Measurements from ENCODE around the gene ROR1. TPM values are rescaled to one million over a fixed set of nuclear protein-coding genes. Genes with fewer than 3 reads are reported as not detected.

ROR1 gene
- total RNA-seq, 1 donor from 2014 or later: 11.0 TPM

DNA sequence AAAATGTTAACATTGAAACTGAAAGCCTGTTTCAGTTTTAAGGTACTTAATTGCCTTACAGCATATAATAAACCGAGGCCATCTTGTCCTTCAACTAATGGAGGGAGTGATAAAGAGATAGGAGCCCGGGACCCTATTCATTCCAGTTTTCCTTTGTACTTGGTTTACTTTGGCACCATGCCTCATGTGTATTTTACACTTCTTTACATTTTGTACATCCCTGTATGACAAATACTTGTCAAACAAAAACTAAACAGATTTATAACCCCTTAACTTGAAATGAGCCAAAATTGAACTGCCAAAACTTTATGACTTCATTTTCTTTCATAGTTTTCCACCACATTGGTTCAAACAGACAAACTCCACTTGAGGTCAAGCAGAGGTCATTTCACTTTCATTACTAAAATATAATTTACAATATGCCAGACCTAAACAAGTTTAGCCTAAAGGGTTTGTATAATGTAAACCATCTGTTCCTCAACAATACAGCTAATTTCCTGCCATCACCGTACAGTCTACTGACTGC is 398.7 kb downstream of the ROR1 start:
- DNase-seq (ENCODE audit: low read depth, low spot score): no peak
- Mint-ChIP-seq H3K27ac (ENCODE audit: unreplicated experiment) (no peak overlapping the region), H3K4me3 (no peak overlapping the region), H3K4me1 (no peaks in the 10 kb centered on the region), H3K27me3 (ENCODE audit: low read depth) (no peaks in the 10 kb centered on the region), H3K9me3 (peaks cover 2% of the 10 kb centered on the region), H3K36me3 (ENCODE audit: low read depth) (peaks cover 25% of the 10 kb centered on the region)
- TF ChIP-seq, protein P1, sequence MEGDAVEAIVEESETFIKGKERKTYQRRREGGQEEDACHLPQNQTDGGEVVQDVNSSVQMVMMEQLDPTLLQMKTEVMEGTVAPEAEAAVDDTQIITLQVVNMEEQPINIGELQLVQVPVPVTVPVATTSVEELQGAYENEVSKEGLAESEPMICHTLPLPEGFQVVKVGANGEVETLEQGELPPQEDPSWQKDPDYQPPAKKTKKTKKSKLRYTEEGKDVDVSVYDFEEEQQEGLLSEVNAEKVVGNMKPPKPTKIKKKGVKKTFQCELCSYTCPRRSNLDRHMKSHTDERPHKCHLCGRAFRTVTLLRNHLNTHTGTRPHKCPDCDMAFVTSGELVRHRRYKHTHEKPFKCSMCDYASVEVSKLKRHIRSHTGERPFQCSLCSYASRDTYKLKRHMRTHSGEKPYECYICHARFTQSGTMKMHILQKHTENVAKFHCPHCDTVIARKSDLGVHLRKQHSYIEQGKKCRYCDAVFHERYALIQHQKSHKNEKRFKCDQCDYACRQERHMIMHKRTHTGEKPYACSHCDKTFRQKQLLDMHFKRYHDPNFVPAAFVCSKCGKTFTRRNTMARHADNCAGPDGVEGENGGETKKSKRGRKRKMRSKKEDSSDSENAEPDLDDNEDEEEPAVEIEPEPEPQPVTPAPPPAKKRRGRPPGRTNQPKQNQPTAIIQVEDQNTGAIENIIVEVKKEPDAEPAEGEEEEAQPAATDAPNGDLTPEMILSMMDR (conservative IDR thresholded peaks at IDR 0.05): no peak

DNA sequence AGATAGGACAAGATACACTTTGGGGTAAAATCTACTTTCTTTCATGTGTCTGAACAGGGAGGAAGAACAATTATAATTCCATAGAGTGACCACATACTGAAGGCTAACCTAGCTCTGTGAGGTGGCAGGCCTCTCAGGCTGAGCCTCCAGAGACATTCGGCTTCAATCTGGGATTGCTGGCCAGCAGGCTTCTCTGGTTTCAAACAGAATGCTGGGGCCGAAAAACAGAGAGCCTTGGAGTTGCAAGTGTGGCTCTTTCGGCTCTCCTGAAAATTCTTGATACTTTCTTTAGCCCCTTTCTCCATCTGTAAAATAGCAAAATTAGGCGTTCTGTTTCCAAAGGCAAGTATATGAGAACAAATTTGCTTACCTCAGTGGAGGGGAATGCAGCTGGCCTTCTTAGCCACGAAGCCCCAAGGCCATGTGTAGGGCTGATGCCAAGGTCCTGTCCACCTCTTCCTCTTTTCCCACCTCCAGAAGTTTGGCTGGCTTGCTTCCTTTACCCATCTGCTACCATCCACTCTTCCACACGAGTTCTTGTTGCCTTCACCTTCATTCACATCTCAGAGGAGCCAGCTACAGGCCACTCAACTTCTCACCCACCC is 399.6 kb downstream of the ROR1 start:
- peaks cover 2% of the 10 kb centered on the region for H3K9me3 Mint-ChIP-seq
- TF ChIP-seq, protein P1 (conservative IDR thresholded peaks at IDR 0.05): no peak
- no peak overlapping the region for H3K27ac Mint-ChIP-seq (ENCODE audit: unreplicated experiment)
- peaks cover 26% of the 10 kb centered on the region for H3K36me3 Mint-ChIP-seq (ENCODE audit: low read depth)
- H3K4me1 Mint-ChIP-seq: no peaks in the 10 kb centered on the region
- H3K27me3 Mint-ChIP-seq (ENCODE audit: low read depth): no peaks in the 10 kb centered on the region
- H3K4me3 Mint-ChIP-seq: no peak overlapping the region
- no peak for DNase-seq (ENCODE audit: low read depth, low spot score)

- TF ChIP-seq, protein P1 (conservative IDR thresholded peaks at IDR 0.05): no peak
- H3K27me3 Mint-ChIP-seq (ENCODE audit: low read depth): no peaks in the 10 kb centered on the region
Measured at GRCh38 chr1:64175639-64176038, 401.8 kb downstream of the ROR1 start.

GRCh38 chr1:64176659-64177058 is 402.8 kb downstream of the ROR1 start:
- H3K4me1 Mint-ChIP-seq: no peaks in the 10 kb centered on the region
- H3K27ac Mint-ChIP-seq (ENCODE audit: unreplicated experiment): no peak overlapping the region
- H3K4me3 Mint-ChIP-seq: no peak overlapping the region
- TF ChIP-seq, protein P1 (conservative IDR thresholded peaks at IDR 0.05): no peak
- H3K27me3 Mint-ChIP-seq (ENCODE audit: low read depth): no peaks in the 10 kb centered on the region
- DNase-seq (ENCODE audit: low read depth, low spot score): no peak
- peaks cover 15% of the 10 kb centered on the region for H3K36me3 Mint-ChIP-seq (ENCODE audit: low read depth)
- H3K9me3 Mint-ChIP-seq: no peaks in the 10 kb centered on the region

More at GRCh38 chr1:64175639-64176038, 401.8 kb downstream of the ROR1 start:
- Mint-ChIP-seq H3K27ac (ENCODE audit: unreplicated experiment) (no peak overlapping the region), H3K9me3 (no peaks in the 10 kb centered on the region), H3K36me3 (ENCODE audit: low read depth) (peaks cover 18% of the 10 kb centered on the region), H3K4me3 (no peak overlapping the region), H3K4me1 (no peaks in the 10 kb centered on the region)
- DNase-seq (ENCODE audit: low read depth, low spot score): no peak

DNA sequence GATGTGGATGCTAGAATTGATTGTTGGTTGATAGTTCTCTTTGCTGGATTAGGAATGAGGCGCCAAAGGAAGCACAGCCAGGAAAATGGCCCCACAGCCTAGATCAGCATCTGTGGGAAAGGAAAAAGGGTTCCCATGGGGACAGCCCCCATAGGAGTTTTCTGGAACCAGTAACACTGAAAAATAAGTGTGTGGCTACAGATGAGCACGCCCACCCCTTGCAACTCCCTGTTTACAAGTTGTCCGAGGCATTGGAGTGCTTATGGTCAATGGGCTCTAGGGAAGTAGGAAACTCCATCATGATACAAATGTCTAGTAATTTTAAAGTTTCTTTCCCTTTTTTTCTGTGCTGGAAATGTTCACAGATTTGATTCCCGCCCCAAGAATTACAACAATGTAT is 405.8 kb downstream of the ROR1 start:
- DNase-seq (ENCODE audit: low read depth, low spot score): no peak
- Mint-ChIP-seq H3K4me1 (peaks cover 5% of the 10 kb centered on the region), H3K4me3 (no peak overlapping the region), H3K36me3 (ENCODE audit: low read depth) (peaks cover 15% of the 10 kb centered on the region), H3K9me3 (no peaks in the 10 kb centered on the region), H3K27me3 (ENCODE audit: low read depth) (no peaks in the 10 kb centered on the region), H3K27ac (ENCODE audit: unreplicated experiment) (no peak overlapping the region)
- TF ChIP-seq, protein P1 (conservative IDR thresholded peaks at IDR 0.05): no peak

Measured in neural crest cell (in vitro differentiated cells).